BE2C (cell line): Measurements from ENCODE around the gene HTATSF1.

Experiments
- DNase-seq: peaks from one replicate; pipeline ENCODE4 v3.0.0-alpha.2; 2020
- H3K27me3 ChIP-seq: fragments of 250-450 bp; sonication (Bioruptor Pico); 2 replicates; pipeline ENCODE4 v1.5.1; 2020; ENCODE audit warnings: mild to moderate bottlenecking
- H3K36me3 ChIP-seq: fragments of 250-450 bp; sonication (Bioruptor Pico); 2 replicates; pipeline ENCODE4 v1.5.1; 2020; ENCODE audit warnings: mild to moderate bottlenecking
- H3K4me1 ChIP-seq: fragments of 250-450 bp; sonication (Bioruptor Pico); 2 replicates; pipeline ENCODE4 v1.5.1; 2020
- H3K4me3 ChIP-seq: 2 replicates; pipeline ENCODE4 v1.5.1; 2011; ENCODE audit warnings: low read depth, low read length
- H3K9me3 ChIP-seq: fragments of 250-450 bp; sonication (Bioruptor Pico); 2 replicates; pipeline ENCODE4 v1.5.1; 2020
- TF ChIP-seq, protein P1 (sequence below): IDR thresholded peaks from 2 replicates; pipeline ENCODE4 v1.5.1; 2012; ENCODE audit warnings: mild to moderate bottlenecking, low read depth, low read length

HTATSF1 gene

DNA sequence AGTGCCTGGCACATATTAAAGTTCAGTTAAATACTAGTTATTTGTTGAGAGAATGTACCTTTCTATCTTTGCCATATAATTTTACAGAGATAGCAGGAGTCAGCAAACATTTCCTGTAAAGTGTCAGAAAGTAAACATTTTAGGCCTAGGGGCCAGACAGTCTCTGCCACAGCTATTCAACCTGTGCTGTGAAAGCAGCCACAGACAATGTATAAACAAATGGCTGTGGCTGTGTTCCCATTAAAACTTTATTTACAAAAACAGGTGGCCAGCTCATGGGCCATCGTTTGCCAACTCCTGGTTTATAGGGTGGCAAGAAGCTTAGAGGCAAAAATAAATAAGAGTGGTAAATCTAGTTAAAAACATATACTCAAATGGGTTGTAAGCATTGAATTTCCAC, 43.6 kb upstream of the HTATSF1 start:
- DNase-seq: no peak
- TF ChIP-seq, protein P1, sequence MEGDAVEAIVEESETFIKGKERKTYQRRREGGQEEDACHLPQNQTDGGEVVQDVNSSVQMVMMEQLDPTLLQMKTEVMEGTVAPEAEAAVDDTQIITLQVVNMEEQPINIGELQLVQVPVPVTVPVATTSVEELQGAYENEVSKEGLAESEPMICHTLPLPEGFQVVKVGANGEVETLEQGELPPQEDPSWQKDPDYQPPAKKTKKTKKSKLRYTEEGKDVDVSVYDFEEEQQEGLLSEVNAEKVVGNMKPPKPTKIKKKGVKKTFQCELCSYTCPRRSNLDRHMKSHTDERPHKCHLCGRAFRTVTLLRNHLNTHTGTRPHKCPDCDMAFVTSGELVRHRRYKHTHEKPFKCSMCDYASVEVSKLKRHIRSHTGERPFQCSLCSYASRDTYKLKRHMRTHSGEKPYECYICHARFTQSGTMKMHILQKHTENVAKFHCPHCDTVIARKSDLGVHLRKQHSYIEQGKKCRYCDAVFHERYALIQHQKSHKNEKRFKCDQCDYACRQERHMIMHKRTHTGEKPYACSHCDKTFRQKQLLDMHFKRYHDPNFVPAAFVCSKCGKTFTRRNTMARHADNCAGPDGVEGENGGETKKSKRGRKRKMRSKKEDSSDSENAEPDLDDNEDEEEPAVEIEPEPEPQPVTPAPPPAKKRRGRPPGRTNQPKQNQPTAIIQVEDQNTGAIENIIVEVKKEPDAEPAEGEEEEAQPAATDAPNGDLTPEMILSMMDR: no peak
- H3K4me1 ChIP-seq: no peaks in the 10 kb centered on the region
- no peaks in the 10 kb centered on the region for H3K36me3 ChIP-seq
- no peak overlapping the region for H3K4me3 ChIP-seq
- no peaks in the 10 kb centered on the region for H3K9me3 ChIP-seq
- H3K27me3 ChIP-seq: no peaks in the 10 kb centered on the region

DNA sequence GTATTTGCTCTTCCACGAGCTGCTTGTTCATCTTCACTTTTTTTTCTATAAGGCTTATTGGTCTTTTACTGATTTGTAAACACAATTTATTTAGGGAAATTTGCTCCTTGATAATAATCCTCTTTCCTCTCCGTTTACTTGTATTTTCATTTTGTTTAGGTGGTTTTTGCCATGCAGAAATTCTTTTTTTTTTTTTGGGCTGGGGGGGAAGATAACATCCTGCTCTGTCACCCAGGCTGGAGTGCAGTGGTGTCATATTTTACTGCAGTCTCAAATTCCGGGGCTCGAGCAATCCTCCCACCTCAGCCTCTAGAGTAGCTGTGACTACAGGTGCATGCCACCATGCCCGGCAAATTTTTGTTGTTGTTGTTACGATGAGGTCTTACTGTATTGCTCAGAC, 41.3 kb upstream of the HTATSF1 start:
- H3K4me1 ChIP-seq: no peaks in the 10 kb centered on the region
- H3K4me3 ChIP-seq: no peak overlapping the region
- no peaks in the 10 kb centered on the region for H3K36me3 ChIP-seq
- H3K27me3 ChIP-seq: no peaks in the 10 kb centered on the region
- no peak for DNase-seq
- TF ChIP-seq, protein P1: no peak
- H3K9me3 ChIP-seq: no peaks in the 10 kb centered on the region

DNA sequence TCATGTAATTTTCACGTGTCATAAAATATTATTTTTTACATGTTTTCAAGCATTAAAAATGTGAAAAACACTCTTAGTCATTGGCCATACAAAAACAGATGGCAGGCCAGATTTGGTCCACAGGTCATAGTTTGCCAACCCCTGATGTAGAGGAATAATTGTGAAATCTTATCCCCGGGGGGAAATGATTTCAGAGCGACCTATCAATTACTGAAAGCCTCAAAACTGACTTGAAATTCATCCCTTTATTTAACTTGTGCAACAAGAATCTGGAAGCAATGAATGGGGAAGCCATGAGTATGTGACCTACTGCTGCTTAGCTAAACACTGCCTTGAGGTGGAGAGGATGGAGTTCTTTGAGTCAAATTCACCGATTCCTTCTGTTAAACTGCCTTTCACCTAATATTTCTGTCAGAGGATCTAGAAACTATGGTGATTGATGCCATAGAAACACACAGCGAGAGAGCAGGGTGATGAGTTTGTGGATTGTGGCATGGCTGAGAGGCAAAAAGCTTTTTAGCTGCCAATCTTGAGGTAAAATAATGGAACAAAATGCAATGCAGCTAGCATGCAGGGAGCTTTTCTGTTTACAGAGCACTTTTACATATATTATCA, 40.0 kb upstream of the HTATSF1 start:
- Histone ChIP-seq H3K4me1 (no peaks in the 10 kb centered on the region), H3K27me3 (no peaks in the 10 kb centered on the region), H3K4me3 (no peak overlapping the region), H3K36me3 (no peaks in the 10 kb centered on the region), H3K9me3 (no peaks in the 10 kb centered on the region)
- TF ChIP-seq, protein P1: no peak
- no peak for DNase-seq

DNA sequence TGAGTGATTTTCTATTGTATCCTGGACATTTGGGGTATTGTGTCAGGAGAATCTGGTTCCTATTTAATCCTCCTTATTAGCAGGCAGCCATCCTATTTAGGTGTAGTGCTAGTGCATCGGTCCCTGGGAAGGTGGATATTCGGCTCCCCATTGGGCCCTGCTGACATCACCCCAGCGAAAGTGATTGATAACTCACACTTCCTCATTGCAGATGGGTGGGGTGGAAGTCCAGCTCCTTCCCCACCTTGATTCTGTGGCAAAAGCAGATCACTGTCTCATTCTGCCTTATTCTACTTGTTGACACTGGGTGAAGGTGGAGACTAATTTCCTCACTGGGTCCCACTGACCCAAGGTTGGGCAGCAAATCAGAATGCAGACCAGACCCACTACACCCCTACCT, 32.8 kb upstream of the HTATSF1 start:
- Histone ChIP-seq H3K9me3 (no peaks in the 10 kb centered on the region), H3K4me1 (no peaks in the 10 kb centered on the region), H3K36me3 (no peaks in the 10 kb centered on the region), H3K27me3 (no peaks in the 10 kb centered on the region), H3K4me3 (no peak overlapping the region)
- TF ChIP-seq, protein P1: no peak
- no peak for DNase-seq

DNA sequence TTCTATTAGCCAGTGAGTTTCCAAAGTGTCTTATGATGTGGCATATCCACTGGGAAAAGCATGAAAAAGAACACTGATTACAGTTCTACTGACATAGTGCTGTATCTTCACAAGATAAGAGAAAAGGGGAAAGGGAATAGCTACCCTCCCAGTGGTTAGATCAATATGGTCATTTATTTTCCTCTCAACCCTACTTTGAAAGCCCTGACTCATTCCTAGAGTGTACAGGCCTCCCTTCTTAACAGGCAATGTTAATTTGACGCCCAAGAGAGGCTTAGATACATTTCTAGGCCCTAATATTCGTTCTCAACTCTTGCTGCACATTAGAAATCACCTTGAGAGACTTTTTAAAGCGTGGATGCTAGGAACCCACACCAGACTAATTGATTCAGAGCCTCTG, 30.1 kb upstream of the HTATSF1 start:
- DNase-seq: no peak
- H3K27me3 ChIP-seq: no peaks in the 10 kb centered on the region
- H3K36me3 ChIP-seq: no peaks in the 10 kb centered on the region
- no peaks in the 10 kb centered on the region for H3K9me3 ChIP-seq
- H3K4me1 ChIP-seq: no peaks in the 10 kb centered on the region
- H3K4me3 ChIP-seq: no peak overlapping the region
- TF ChIP-seq, protein P1: no peak

DNA sequence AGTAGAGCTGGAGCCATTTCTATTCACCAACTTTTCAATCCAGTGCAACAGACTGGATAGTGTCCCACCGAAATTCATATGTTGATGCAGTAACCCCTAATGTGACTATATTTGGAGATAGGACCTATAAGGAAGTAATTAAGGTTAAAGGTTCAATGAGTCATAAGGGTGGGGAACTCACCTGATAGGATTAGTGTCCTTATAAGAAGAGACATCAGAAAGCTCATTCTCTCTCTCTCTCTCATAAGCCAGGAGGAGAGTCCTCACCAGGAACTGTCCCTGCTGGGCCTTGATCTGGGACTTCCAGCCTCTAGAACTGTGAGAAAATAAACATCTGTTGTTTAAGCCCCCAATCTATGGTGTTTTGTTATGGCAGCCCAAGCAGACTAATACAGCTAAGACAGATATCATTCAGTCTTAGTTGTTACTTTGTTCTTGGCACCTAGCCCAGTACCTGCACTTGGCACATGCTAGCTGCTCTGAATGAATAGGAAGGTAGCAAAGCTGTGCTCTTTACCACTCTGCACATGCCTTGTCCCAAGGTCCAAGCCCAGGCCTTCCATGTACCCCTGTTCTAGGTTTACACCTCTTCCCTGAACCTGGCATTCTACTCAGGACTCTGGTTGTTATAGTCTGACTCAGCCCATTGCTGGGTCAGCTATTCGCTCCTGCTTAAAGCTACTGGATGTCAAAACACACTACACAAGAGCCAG, 28.8 kb upstream of the HTATSF1 start:
- TF ChIP-seq, protein P1: no peak
- DNase-seq: no peak
- Histone ChIP-seq H3K4me3 (no peak overlapping the region), H3K36me3 (no peaks in the 10 kb centered on the region), H3K27me3 (no peaks in the 10 kb centered on the region), H3K9me3 (no peaks in the 10 kb centered on the region), H3K4me1 (no peaks in the 10 kb centered on the region)
